Right atrium auricular region (tissue), 2 donors: ENCODE results near the gene E4F1. TPM values are rescaled to one million over a fixed set of nuclear protein-coding genes. Genes with fewer than 3 reads are reported as not detected.
"Not testable (repeated sequence)": the region's sequence is repeated elsewhere in the genome, so short reads cannot be mapped to it uniquely, and the experiment has no call there.

Source experiments
- DNase-seq: peaks from one replicate; pipeline ENCODE4 v3.0.0-alpha.2; 2019; ENCODE audit warnings: low spot score
- H3K27ac ChIP-seq, 2 donors: fragments of 200-600 bp; sonication (generic); 1 replicate in 1 of 2; 2 replicates in 1 of 2; pipeline ENCODE4 v1.5.1; 2016 to 2019
- H3K27me3 ChIP-seq, 2 donors: fragments of 200-600 bp; sonication (generic); one replicate each; pipeline versions ENCODE4 v1.5.1 to v1.6.0; 2017 to 2019
- H3K36me3 ChIP-seq: fragments of 200-600 bp; sonication (generic); one replicate; pipeline ENCODE4 v1.5.1; 2016
- H3K4me1 ChIP-seq, 2 donors: fragments of 200-600 bp; sonication (generic); one replicate each; pipeline versions ENCODE4 v1.5.1 to v1.6.0; 2017 to 2019
- H3K4me3 ChIP-seq, 2 donors: fragments of 200-600 bp; sonication (generic); 1 replicate in 1 of 2; 2 replicates in 1 of 2; pipeline ENCODE4 v1.5.1; 2017 to 2019; ENCODE audit warnings: mild to moderate bottlenecking in 1 of 2, moderate library complexity in 1 of 2
- H3K9me3 ChIP-seq, 2 donors: fragments of 200-600 bp; sonication (generic); one replicate each; pipeline ENCODE4 v1.5.1; 2019
- total RNA-seq, 2 donors: library from RNA; depleted of rRNA; stranded (reverse); fragments of >200 nt; gene quantifications; one replicate each; pipeline ENCODE4 v1.1.0, GENCODE V29; 2016
- TF ChIP-seq, protein P1 (sequence below), 2 donors: fragments of 200-600 bp; sonication (generic); IDR thresholded peaks; one replicate each; pipeline ENCODE4 v1.5.1; 2019; ENCODE audit warnings: antibody characterized with exemption in 2 of 2

E4F1 gene
- total RNA-seq, 2 donors from 2014 or later: 10.0 to 16.7 TPM

GRCh38 chr16:2257726-2258125 lies 34.3 kb downstream of the E4F1 start:
- TF ChIP-seq, protein P1, sequence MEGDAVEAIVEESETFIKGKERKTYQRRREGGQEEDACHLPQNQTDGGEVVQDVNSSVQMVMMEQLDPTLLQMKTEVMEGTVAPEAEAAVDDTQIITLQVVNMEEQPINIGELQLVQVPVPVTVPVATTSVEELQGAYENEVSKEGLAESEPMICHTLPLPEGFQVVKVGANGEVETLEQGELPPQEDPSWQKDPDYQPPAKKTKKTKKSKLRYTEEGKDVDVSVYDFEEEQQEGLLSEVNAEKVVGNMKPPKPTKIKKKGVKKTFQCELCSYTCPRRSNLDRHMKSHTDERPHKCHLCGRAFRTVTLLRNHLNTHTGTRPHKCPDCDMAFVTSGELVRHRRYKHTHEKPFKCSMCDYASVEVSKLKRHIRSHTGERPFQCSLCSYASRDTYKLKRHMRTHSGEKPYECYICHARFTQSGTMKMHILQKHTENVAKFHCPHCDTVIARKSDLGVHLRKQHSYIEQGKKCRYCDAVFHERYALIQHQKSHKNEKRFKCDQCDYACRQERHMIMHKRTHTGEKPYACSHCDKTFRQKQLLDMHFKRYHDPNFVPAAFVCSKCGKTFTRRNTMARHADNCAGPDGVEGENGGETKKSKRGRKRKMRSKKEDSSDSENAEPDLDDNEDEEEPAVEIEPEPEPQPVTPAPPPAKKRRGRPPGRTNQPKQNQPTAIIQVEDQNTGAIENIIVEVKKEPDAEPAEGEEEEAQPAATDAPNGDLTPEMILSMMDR (IDR thresholded peaks at IDR 0.05): no peak
- Histone ChIP-seq H3K27me3 (no peaks in the 10 kb centered on the region), H3K4me1 (no peaks in the 10 kb centered on the region), H3K9me3 (no peaks in the 10 kb centered on the region), H3K36me3 (peaks cover 95% of the 10 kb centered on the region), H3K4me3 (no peak overlapping the region), H3K27ac (no peak overlapping the region)
- no peak for DNase-seq

GRCh38 chr16:2258530-2258929 lies 35.1 kb downstream of the E4F1 start:
- not testable (repeated sequence) for H3K9me3 ChIP-seq, DNase-seq, H3K27ac ChIP-seq, H3K4me1 ChIP-seq, H3K4me3 ChIP-seq, H3K27me3 ChIP-seq
- H3K36me3 ChIP-seq: peaks cover 95% of the 10 kb centered on the region

- H3K4me3 ChIP-seq: no peak overlapping the region
Measured at GRCh38 chr16:2260250-2260649, 36.9 kb downstream of the E4F1 start.

GRCh38 chr16:2263026-2263425 lies 39.6 kb downstream of the E4F1 start:
- not testable (repeated sequence) for H3K9me3 ChIP-seq, DNase-seq, H3K27ac ChIP-seq, H3K27me3 ChIP-seq, H3K4me3 ChIP-seq
- Histone ChIP-seq H3K4me1 (peaks cover 0 to 20% of the 10 kb centered on the region in 2 donors), H3K36me3 (peaks cover 62% of the 10 kb centered on the region)

More at GRCh38 chr16:2260250-2260649, 36.9 kb downstream of the E4F1 start:
- Histone ChIP-seq H3K36me3 (peaks cover 86% of the 10 kb centered on the region), H3K27ac (no peak overlapping the region), H3K4me1 (peaks cover 0 to 3% of the 10 kb centered on the region in 2 donors), H3K27me3 (no peaks in the 10 kb centered on the region), H3K9me3 (no peaks in the 10 kb centered on the region)
- no peak for DNase-seq
- TF ChIP-seq, protein P1 (IDR thresholded peaks at IDR 0.05): no peak

- Histone ChIP-seq H3K4me1 (peaks cover 0 to 36% of the 10 kb centered on the region in 2 donors), H3K36me3 (peaks cover 28% of the 10 kb centered on the region), H3K4me3 (peak overlapping the region; percentile 57 to 90), H3K27ac (peak overlapping the region in 1 of 2 donors; percentile 95)
- not testable (repeated sequence) for DNase-seq, H3K9me3 ChIP-seq, H3K27me3 ChIP-seq
Measured at GRCh38 chr16:2266887-2267286, 43.5 kb downstream of the E4F1 start.

GRCh38 chr16:2267505-2267912 lies 44.1 kb downstream of the E4F1 start:
- H3K36me3 ChIP-seq: peaks cover 21% of the 10 kb centered on the region
- not testable (repeated sequence) for H3K27me3 ChIP-seq, DNase-seq, H3K9me3 ChIP-seq
- H3K27ac ChIP-seq: peak overlapping the region; percentile 95
- peaks cover 0 to 36% of the 10 kb centered on the region in 2 donors for H3K4me1 ChIP-seq
- peak overlapping the region; percentile 57 to 90 for H3K4me3 ChIP-seq

DNA sequence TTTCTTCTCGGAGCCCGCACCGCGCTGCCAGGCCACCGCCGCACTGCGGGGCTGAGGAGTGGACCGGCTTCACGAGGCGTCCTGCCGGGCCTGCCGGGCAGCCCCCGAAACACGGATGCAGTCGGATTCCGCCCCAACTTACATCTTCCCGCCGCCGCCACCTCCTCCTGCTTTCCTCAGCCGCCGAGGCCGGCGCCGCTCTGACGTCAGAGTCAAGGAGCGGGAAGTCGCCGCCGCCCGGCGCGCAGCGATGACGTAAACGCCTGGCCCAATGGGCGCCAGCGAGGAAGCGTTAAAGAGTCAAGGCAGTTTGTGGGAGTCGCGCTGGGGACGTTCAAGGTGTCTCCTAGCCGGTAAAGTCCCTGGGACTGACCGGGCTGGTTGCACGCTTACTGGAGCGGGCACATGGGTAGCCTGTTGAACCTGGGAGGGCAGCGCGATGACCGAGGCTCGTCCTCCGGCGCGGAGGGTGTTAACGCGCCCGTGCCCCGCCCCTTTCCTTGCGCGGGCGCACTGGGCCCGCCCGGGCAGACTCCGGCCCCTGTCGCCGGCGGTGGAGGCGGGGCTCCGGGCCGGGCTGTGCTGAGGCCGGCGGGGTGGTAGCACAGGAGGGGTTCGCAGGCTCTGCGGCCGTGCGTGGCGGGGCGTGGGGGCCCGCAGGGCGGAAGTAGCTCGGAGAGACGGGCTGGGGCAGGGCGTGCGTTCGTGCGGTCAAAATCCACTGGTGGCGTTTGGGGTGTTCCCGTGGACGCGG lies 44.7 kb downstream of the E4F1 start, which contains the start of gene RNPS1:
TSS of gene RNPS1 (minus strand) at position 214 of the 754 bp plus-strand sequence. CDS start 3,483 bp downstream, outside the sequence.
- Histone ChIP-seq H3K27me3 (no peaks in the 10 kb centered on the region), H3K36me3 (peaks cover 16% of the 10 kb centered on the region), H3K4me3 (peak within 1 kb of the TSS; percentile 57 to 90), H3K9me3 (no peaks in the 10 kb centered on the region), H3K4me1 (peaks cover 0 to 36% of the 10 kb centered on the region in 2 donors), H3K27ac (peak within 1 kb of the TSS; percentile 95)
- TF ChIP-seq, protein P1 (IDR thresholded peaks at IDR 0.05): no peak
- peak; percentile 97 for DNase-seq

GRCh38 chr16:2270070-2270462 lies 46.7 kb downstream of the E4F1 start:
- DNase-seq: no peak
- H3K36me3 ChIP-seq: peaks cover 4% of the 10 kb centered on the region
- H3K9me3 ChIP-seq: no peaks in the 10 kb centered on the region
- H3K4me3 ChIP-seq: no peak overlapping the region
- peaks cover 0 to 35% of the 10 kb centered on the region in 2 donors for H3K4me1 ChIP-seq
- H3K27me3 ChIP-seq: no peaks in the 10 kb centered on the region
- TF ChIP-seq, protein P1 (IDR thresholded peaks at IDR 0.05): no peak
- H3K27ac ChIP-seq: no peak overlapping the region
